ENCODE results near the gene SERINC3.
"Not testable (repeated sequence)": the region's sequence is repeated elsewhere in the genome, so short reads cannot be mapped to it uniquely, and the experiment has no call there.

SERINC3 gene

GRCh38 chr20:44521484-44522481 lies at the start of gene SERINC3:
Gene SERINC3, minus strand, starts transcription at chr20:44522070. Its CDS starts 119 bp downstream, at chr20:44521951.
- DNase-seq (ENCODE audit: low read depth), result peak; percentile 85

DNA sequence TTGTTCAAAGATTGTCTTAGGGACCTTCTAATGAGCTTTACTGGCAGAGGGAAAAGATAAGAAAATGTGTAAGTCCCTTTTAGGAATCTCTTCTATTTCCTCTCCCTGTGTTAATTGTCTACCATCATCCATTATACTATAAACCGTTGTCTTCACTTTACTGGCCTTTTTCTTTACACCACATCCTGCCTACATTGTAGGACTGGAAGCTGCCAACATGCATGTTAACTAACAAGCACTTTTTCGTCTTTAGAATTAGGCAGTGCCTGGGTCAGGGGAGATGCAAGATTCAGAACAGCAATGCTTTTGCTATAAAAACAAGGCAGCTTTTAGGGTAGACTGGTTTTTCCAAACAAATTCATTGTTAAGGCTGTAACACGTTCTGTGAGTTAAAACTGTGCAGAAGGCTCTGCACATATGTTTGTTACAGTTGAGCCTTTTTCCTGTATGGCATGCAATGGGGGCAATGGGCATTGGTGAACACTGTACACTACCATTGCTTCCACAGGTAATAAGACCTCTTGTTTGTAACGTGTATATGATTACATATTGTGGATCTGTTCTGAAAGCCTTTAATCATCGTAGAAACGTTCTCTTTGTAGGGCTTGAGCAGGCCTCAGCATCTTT lies 49.6 kb upstream of the SERINC3 start:
- no peak for DNase-seq (ENCODE audit: low read depth)

GRCh38 chr20:44570367-44570766 lies 48.5 kb upstream of the SERINC3 start:
- no peak for DNase-seq (ENCODE audit: low read depth)

DNA sequence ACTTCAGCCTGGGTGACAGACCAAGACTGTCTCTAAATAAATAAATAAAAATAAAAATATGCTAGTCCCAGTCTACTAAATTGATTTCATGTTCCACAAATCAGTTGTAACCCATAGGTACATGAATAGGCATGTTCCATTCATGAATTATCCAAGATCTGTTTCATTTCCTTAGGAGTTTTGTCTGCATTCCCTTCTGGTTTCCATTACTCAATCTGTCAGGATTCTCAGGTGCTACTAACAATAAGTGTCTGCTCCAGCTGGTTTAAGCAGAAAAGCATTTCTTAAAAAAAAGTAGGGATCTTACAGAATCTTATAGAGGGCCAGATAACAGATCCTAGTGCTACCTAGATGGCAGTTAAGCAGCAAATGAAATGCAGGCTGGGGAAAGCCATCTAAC lies 44.9 kb upstream of the SERINC3 start:
- no peak for DNase-seq (ENCODE audit: low read depth)

- no peak for DNase-seq (ENCODE audit: low read depth)
Measured at GRCh38 chr20:44566018-44566417, 44.1 kb upstream of the SERINC3 start.

DNA sequence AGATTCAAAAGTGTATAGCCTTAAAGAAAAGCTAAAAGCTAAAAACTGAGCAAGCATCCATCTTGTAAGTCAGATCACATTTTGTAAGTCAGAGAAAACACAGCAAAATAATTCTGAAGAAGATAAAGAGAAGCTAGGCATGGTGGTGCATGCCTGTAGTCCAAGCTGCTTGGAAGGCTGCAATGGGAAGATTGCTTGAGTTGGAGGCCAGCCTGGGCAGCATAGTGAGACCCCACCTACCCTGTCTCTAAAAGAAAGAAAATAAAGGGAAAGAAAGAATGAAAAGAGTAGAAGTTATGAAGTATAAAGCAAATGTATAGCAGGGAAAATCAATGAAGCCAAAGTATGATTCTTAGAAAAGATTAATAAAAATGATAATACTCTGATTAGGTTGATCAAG lies 40.0 kb upstream of the SERINC3 start:
- no peak for DNase-seq (ENCODE audit: low read depth)

- not testable (repeated sequence) for DNase-seq (ENCODE audit: low read depth)
Measured at GRCh38 chr20:44560818-44561217, 38.9 kb upstream of the SERINC3 start.

- no peak for DNase-seq (ENCODE audit: low read depth)
Measured at GRCh38 chr20:44560229-44560628, 38.4 kb upstream of the SERINC3 start.

GRCh38 chr20:44559302-44559701 lies 37.4 kb upstream of the SERINC3 start:
- DNase-seq (ENCODE audit: low read depth), result no peak

DNA sequence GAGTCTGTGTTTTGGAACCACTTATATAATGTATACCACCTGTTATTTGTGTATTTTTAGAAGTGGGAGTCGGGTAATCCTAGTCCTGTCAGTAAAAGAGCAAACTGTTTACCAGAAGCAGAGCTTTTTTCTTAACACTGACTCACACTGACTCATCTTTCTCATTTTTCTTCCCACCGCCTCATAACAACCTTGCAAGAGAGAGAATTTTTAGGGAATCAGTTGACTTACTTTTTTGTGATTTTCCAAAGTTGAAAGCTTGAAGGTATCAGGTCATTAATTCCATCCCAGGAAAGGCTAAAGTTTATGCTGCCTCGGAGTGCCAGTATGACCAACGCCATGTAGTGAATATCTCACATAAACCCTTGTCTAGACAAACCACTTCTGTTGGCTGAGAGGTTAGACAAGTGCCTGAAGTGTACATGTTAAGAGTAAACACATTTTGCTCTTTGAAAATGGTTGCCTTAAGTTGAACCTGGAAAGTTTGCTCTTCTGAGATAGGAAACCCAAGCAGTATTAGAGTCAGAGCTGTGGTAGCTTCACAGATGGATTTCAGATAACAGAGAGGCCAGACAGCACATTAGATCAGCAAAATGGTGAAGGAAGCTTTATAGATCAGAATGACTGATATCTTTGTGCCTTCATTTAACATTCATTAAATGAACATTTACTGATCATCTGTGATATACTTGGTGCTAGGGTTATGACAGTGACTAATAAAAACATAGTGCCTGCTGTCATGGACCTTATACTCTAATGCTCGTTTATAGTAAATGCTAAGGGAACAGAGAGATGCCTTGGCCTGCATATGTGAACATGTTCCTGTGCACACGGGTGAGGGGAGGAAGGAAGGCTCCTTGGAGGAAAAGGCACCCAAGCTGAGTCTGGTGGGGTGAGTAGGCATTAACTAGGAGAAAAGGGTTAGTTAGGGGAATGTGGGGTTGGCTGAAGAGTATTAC lies 31.4 kb upstream of the SERINC3 start:
- peak; percentile 67 for DNase-seq (ENCODE audit: low read depth)

GRCh38 chr20:44552568-44552949 lies 30.7 kb upstream of the SERINC3 start:
- no peak for DNase-seq (ENCODE audit: low read depth)

DNA sequence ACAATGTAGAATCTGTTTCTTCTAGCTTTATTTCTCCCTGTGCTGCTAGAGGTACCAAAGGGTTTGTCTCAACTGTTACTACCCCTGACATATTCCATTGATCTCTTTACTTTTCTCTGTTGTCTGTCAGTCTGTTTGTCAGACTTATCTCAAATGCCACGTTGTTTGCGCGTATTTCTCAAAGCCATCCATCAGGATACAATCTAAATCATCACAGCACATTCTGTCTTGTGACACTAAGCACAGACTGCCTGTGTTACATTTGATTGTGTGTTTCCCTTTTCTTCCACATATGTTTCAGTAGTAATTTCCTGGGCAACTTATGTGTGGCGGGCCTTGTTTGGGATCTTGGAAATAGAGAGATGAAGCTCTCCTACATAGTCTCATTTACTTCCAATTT lies 30.2 kb upstream of the SERINC3 start:
- no peak for DNase-seq (ENCODE audit: low read depth)

DNA sequence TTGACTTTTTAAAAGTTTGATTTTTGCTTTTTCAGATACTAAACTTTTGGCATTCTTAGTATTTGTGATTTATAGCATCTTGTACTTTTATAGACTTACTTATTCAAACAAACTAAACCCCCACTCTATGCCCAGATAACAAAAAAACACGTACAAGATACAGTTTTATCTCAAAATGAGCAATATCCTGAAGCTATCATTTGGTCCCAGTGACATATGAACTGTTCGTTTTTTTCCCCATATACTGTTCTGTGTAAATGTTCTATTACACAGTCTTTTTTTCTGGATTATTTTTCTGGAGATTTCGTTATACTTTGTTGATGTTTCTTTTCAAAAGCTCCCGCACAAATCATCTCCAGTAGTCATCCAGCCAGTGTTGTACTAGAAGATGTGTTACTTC lies 27.3 kb upstream of the SERINC3 start:
- DNase-seq (ENCODE audit: low read depth), result no peak

- no peak for DNase-seq (ENCODE audit: low read depth)
Measured at GRCh38 chr20:44547419-44547818, 25.5 kb upstream of the SERINC3 start.

DNA sequence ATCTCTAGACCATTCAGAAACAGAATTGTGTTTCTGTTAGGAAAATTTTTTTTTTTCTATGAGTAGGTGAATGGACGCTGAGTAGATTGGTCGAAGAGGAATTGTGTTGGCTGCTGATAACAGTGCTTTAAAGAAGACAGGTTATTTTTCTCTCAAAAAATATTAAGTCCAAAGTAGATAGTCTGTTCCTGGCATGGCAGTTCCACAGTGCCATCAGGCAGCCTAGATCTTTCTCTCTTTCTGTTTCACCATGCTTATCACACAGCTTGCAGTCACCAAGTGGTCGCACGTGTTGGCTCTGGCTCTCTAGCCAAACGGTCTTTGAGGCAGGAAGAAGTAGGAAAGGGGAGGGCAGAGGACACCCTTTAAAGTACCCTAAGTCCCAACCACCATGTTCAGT lies 22.4 kb upstream of the SERINC3 start:
- DNase-seq (ENCODE audit: low read depth), result no peak

DNA sequence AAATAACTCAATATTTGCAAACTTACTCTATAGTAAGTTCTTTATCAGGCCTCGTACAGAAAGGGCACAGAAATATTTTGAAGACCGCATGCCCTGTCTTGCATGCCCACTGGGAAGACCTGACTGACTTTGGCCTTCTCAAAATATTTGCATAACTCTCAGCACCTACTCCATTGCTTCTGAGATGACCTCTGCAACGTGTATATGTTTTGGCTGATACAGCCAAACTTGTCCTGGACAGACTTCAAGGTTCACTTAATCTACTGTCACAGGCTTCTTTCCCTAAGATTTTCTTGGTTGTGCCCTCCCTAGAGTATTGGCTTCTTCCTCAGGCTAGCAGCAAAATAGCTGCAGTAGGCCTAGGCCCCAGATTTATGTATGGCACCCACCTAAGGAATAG lies 21.5 kb upstream of the SERINC3 start:
- no peak for DNase-seq (ENCODE audit: low read depth)

DNA sequence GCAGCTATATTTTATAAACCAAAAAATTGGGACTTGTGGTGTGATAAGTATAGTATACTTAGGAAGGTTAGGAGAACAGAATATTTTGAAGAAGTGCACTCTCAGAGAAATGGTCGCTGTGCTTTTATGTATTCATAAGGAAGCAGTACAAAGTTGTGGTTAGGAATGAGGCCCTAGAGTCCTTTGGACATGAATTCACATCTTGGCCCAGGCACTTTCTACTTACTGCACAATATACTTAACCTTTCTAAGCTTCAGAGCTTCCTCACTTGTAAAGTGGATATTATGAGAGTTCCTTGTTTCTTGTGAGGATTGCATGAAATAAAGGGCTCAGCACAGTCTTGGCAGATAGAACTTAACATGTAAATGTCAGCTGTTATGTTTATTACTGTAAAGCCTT lies 21.0 kb upstream of the SERINC3 start:
- no peak for DNase-seq (ENCODE audit: low read depth)

- no peak for DNase-seq (ENCODE audit: low read depth)
Measured at GRCh38 chr20:44541992-44542391, 20.1 kb upstream of the SERINC3 start.

- no peak for DNase-seq (ENCODE audit: low read depth)
Measured at GRCh38 chr20:44540834-44541233, 19.0 kb upstream of the SERINC3 start.

GRCh38 chr20:44537993-44538392 lies 16.1 kb upstream of the SERINC3 start:
- DNase-seq (ENCODE audit: low read depth), result no peak

DNA sequence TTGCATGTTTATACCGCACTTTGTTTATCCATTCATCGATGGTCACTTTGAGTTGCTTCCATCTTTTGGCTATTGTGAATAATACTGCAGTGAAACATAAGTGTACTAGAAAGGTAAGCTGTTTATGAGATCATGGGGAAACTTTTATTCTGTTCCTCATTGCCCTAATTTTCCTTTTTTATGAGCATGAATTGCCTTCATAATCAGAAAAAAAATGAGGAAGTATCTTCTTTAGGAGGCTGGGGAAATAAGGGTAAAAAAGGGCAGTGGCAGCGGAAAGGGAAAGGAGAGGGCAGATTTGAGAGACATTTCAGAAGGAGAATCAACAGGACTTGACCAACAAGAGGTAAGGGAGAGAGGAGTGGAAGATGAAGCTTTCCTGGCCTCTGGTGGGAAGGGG lies 14.3 kb upstream of the SERINC3 start:
- DNase-seq (ENCODE audit: low read depth), result no peak

DNA sequence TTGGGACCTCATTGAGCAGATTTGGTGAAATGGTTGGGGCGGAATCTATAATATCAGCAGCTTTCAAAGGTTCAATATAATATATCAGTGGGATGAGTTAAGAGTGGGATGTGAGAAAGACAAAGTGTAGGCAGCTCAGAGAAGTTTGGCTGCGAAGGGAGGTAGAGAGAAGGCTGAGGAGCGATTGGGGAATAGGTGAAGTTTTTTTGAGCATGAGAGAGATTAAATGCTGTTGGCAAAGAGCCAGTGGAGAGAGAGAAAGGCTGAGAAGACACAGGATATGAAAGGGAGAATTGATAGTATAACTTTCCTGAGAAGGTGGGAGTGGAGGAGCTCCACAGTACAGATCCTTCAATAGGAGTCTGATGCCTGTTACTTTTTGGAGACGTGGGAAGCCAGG lies 12.1 kb upstream of the SERINC3 start:
- no peak for DNase-seq (ENCODE audit: low read depth)
